GM13976 (cell line): Measurements from ENCODE around the gene SCO2.
"Not testable (repeated sequence)": the region's sequence is repeated elsewhere in the genome, so short reads cannot be mapped to it uniquely, and the experiment has no call there.

Experiments used
- DNase-seq: peaks from one replicate; pipeline ENCODE4 v3.0.0; 2012; ENCODE audit warnings: low spot score
- CTCF ChIP-seq: IDR thresholded peaks from 2 replicates; pipeline ENCODE4 v1.5.1; 2012; ENCODE audit warnings: borderline replicate concordance, mild to moderate bottlenecking; ENCODE audit not compliant: insufficient read depth; ENCODE audit errors: extremely low read depth, missing control alignments, control extremely low read depth
- in situ Hi-C: fragments of 300-500 bp; cut with MboI; formaldehyde crosslinking; loops from one replicate; pipeline ENCODE4 v1.12.0; 2022; ENCODE audit warnings: low sequenced_read_pairs, mixed read lengths, inconsistent platforms; ENCODE audit not compliant: unreplicated experiment

The SCO2 gene

GRCh38 chr22:50523806-50524675 lies 1.4 kb downstream of the SCO2 start:
- no peak for TF ChIP-seq CTCF
- DNase-seq, result no peak
- in situ Hi-C loops, result no loop called here

- TF ChIP-seq CTCF, result no peak
- in situ Hi-C loops, result no loop called here
- no peak for DNase-seq
Observed at GRCh38 chr22:50523458-50523805, 2.0 kb downstream of the SCO2 start.

- in situ Hi-C loops, result no loop called here
- no peak for DNase-seq
- no peak for TF ChIP-seq CTCF
Observed at GRCh38 chr22:50522806-50523438, 2.5 kb downstream of the SCO2 start.

- no peak for TF ChIP-seq CTCF
- no peak for DNase-seq
- in situ Hi-C loops, result no loop called here
Observed at GRCh38 chr22:50522208-50522805, 3.1 kb downstream of the SCO2 start.

GRCh38 chr22:50521710-50522109 lies 3.7 kb downstream of the SCO2 start:
- in situ Hi-C loops, result no loop called here
- no peak for TF ChIP-seq CTCF
- no peak for DNase-seq

- in situ Hi-C loops, result no loop called here
- no peak for DNase-seq
- no peak for TF ChIP-seq CTCF
Observed at GRCh38 chr22:50520826-50521453, 4.5 kb downstream of the SCO2 start.

- DNase-seq, in situ Hi-C loops: not testable (repeated sequence)
Observed at GRCh38 chr22:50520184-50520583, 5.2 kb downstream of the SCO2 start.
